GM18511 (cell line): ENCODE measurements around the gene PLEKHH2.
"Not testable (repeated sequence)": the region's sequence is repeated elsewhere in the genome, so short reads cannot be mapped to it uniquely, and the experiment has no call there.

ENCODE experiments used
- ATAC-seq: cut with Tn5 transposase; IDR thresholded peaks from one replicate; pipeline ENCODE4 v1.9.1; 2021; ENCODE audit warnings: mild to moderate bottlenecking, moderate library complexity; ENCODE audit not compliant: unreplicated experiment

Gene PLEKHH2

DNA sequence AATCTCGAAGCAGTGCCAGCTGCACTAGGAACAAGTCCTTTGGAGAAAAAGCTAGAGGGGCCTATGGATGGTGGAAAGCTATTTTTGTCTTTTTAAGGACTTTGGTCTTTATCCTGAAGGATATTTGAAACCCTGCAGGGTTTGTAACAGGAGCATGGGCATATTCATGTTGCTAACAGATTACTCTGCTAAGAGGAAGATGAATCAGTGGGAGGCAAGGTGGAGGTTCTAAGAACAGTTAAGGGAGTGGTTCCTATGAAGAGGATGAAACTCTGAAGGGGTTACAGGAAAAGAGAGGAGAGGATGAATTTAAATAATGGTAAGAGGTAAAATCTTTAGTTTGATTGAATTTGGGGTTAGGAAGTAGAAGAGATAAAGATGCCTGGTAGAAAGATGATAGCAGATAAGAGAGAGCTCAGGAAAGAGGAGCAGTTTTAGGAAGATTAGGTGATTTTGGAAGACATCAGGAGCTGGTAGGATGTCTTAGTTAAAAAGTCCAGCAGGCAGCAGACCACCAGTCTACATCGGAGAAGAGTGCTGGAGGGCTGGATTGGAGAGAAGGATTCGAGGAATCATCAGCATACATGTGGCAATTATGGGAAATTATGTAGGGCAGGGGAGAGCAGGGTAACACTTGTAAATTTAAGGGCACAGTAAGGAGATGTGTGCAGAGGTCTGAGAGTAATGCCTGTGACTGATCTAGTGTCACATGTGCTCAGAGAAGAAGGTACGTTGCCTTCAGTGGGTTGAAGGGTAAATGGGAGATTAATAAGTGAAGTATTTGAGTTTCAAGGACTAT, 78.4 kb downstream of the PLEKHH2 start:
- no peak for ATAC-seq

- ATAC-seq = no peak
Observed at GRCh38 chr2:43717322-43717721, 80.3 kb downstream of the PLEKHH2 start.

- ATAC-seq = no peak
Observed at GRCh38 chr2:43718530-43719124, 81.6 kb downstream of the PLEKHH2 start.

DNA sequence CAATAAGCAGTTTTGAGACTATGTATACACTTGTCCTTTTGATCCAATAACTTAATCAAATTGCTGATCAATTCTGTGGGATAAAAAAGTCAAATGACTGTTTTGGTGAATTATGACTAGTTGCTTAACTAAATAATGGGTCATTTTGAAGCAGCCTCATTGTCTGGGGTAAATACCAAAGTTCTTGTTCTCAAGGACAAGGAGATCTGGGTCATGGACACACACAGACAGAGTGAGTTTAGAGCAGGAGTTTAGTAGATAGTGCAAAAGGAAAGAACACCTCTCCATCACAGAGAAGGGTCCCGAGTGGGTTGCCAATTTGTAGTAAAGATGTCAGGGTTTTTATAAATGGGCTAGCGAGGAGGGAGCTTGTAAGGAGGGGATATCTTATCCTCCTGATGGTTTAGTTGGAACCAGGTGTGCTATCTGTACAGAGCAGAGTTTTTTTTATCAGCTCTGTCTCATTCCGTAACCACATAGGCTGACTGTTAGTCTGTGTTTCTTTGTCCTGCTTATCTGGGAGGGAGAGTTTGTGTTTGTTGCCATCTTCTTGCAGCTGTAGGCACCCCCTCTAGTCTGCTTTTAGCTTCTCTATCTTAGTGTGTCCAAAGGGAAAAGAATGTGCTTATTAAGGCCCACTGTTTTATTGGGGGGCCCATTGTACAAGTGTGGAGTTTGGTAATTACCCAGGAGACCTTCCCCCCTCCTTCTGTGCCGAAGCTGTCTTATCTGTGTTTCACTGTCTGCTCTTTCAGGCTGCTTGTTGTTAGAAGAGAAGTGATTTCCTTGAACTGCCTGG, 87.9 kb downstream of the PLEKHH2 start:
- no peak for ATAC-seq

- ATAC-seq = no peak
Observed at GRCh38 chr2:43725711-43726246, 88.7 kb downstream of the PLEKHH2 start.

DNA sequence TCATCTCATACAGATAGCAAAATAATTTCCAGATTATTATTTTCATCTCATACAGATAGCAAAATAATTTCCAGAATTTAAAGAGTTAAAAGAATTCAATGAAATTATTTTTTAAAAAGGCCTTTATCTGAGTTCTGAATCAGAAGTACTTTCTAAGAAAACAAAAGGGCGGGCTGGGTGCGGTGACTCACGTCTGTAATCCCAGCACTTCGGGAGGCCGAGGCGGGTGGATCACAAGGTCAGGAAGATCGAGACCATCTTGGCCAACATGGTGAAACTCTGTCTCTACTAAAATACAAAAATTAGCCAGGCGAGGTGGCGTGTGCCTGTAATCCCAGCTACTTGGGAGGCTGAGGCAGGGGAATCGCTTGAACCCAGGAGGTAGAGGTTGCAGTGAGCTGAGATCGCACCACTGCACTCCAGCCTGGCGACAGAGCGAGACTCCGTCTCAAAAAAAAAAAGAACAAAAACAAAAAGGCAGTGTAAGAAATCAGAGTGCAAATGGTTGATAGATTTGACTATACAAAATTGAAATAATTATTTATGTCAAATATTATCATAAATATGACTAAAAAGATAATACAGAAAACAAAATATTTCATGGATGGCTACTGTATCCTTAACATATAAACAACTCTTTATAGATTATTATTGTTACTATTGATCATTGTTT, 90.0 kb downstream of the PLEKHH2 start:
- not testable (repeated sequence) for ATAC-seq

DNA sequence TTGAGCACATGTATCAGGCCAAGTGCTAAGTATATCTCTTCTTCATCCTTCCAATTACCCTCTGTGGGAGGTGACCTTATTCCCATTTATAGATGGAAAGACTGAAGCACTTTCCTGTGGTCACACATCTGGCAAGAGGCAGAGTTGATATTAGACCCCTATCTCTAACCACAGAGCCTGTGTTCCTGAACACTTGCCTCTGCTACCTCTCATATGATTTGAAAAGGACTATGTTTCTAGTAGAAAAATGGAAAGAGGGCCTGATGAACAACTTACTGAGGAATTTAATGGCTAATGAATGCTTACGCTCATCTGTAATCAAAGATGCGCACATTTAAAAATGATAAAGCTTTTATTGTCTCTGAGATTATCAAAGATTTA, 90.6 kb downstream of the PLEKHH2 start:
- ATAC-seq = no peak

DNA sequence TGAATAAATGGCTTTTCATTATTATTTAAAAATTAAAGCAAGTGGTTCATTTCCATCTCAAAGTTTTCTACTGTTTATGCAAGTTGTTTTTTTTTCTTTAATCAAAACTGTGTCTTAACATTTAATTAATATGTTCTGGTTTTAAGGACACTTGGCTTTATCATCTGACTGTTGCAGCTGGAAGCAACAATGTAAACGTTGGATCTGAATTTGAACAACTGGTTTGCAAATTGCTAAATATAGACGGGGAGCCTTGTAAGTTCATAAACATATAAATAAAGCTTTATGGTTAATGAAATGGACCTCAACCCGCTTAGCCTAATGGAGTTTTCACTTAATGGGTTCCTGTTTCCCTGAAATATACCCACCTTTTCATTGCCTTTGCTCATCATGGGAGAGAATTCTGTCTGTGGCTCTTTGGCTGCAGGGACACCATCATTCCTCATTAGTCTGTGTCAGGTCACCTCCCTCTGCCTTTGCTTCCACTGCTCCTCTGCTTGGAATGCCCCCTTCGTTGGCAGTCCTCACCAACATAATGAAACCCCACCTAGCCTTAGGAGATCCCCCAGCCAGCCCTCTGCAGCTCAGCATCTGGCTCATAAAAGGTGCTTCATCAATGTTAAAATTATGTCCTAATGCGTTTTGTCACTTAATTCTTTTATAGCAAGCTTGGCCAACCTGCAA, 92.6 kb downstream of the PLEKHH2 start:
- no peak for ATAC-seq

DNA sequence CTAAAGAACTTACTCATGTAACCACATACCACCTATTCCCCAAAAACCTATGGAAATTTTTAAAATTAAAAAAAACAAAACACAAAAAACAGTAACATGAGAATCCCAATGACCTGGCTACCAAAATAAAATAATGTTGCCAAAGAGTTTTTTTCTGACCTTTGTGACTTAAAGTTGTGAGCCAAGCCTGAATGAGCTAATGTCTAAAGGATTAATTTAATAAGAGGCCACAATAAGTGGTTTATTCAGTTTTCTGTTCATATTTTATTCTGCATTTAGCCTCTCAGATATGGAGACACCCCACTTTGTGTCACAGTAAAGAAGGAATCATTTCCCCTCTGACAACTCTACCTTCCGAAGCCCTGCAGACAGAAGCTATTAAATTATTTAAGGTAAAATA, 94.2 kb downstream of the PLEKHH2 start:
- ATAC-seq = no peak

GRCh38 chr2:43736637-43737036, 99.6 kb downstream of the PLEKHH2 start:
- ATAC-seq = no peak

GRCh38 chr2:43737097-43737854, 100.2 kb downstream of the PLEKHH2 start:
- no peak for ATAC-seq

GRCh38 chr2:43737855-43738254, 100.8 kb downstream of the PLEKHH2 start:
- ATAC-seq = no peak

DNA sequence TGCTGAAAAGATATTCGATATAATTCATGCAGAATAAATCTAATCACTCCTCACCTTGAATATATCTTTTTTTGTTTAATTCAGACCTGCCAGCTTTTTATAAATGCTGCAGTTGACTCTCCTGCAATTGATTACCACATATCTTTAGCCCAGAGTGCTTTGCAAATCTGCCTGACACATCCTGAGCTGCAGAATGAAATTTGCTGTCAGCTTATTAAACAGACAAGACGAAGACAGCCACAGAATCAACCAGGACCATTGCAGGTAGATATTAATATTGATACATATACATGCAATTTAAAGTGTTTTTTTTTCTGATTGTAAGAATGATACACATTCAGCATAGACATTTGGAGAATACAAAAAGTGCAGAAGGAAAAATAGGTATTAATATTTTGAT, 101.2 kb downstream of the PLEKHH2 start:
- ATAC-seq = no peak

GRCh38 chr2:43743706-43744105, 106.6 kb downstream of the PLEKHH2 start:
- no peak for ATAC-seq

- ATAC-seq = no peak
Observed at GRCh38 chr2:43745457-43745856, 108.4 kb downstream of the PLEKHH2 start.

- no peak for ATAC-seq
Observed at GRCh38 chr2:43748333-43748732, 111.3 kb downstream of the PLEKHH2 start.

GRCh38 chr2:43749583-43749982, 112.5 kb downstream of the PLEKHH2 start:
- ATAC-seq = no peak

GRCh38 chr2:43751476-43751990, 114.5 kb downstream of the PLEKHH2 start:
- no peak for ATAC-seq

DNA sequence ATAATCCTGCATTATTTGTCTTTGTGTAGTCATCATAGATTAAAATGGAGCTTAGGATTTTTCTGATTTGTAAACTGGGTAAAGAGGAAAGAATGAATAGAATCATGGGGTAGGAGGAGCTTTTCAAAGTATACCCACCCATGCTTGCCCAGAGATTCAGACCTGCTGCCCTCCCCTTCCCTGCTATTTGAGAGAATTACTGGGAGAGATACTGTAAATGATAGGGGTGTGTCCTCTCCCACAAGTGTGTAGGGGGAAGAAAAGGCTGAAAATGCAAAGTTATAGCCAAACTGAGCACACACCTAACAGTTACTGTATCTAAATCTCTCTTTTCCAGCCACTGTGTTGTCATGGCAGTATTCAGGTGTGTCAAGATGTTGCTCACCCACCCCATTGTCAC, 115.2 kb downstream of the PLEKHH2 start:
- no peak for ATAC-seq

- no peak for ATAC-seq
Observed at GRCh38 chr2:43754180-43754579, 117.1 kb downstream of the PLEKHH2 start.
